OCI-LY3 (cell line): ENCODE measurements around the gene WNT2.

Experiments used
- EZH2phosphoT487 ChIP-seq: fragments of 200-600 bp; shearing (Covaris generic); IDR thresholded peaks from 2 replicates; pipeline ENCODE4 v1.6.1; 2018; ENCODE audit warnings: antibody characterized with exemption, mixed run types, low read depth
- TF ChIP-seq, protein P1 (sequence below): fragments of 200-600, 300-600 bp; sonication (generic); IDR thresholded peaks from 2 replicates; pipeline ENCODE4 v1.5.1; 2014; ENCODE audit warnings: antibody characterized with exemption, low read length, low read depth

DNA sequence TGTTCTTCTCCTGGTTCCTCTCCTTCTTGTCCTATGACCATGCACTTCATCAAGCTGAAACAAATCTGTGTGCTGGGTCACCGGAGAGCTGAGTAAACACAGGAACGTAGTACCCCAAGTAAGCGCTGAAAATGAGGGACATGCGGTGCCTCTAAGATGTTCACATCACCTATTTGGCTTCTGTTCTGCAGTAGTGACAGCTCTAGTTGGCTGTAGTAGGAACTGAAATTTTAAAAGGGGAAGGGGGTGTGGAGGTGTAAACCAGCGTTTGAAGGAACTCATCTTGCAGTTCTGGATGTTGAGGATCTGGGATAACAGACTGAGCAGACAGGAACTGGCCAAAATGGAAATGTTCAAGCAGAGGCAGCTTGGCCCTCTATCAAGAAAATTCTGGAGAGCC, 85.2 kb downstream of the WNT2 start:
- TF ChIP-seq, protein P1, sequence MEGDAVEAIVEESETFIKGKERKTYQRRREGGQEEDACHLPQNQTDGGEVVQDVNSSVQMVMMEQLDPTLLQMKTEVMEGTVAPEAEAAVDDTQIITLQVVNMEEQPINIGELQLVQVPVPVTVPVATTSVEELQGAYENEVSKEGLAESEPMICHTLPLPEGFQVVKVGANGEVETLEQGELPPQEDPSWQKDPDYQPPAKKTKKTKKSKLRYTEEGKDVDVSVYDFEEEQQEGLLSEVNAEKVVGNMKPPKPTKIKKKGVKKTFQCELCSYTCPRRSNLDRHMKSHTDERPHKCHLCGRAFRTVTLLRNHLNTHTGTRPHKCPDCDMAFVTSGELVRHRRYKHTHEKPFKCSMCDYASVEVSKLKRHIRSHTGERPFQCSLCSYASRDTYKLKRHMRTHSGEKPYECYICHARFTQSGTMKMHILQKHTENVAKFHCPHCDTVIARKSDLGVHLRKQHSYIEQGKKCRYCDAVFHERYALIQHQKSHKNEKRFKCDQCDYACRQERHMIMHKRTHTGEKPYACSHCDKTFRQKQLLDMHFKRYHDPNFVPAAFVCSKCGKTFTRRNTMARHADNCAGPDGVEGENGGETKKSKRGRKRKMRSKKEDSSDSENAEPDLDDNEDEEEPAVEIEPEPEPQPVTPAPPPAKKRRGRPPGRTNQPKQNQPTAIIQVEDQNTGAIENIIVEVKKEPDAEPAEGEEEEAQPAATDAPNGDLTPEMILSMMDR, result no peak
- no peak for TF ChIP-seq EZH2phosphoT487
